ENCODE results near the gene NEK2. TPM values are rescaled to one million over a fixed set of nuclear protein-coding genes. Genes with fewer than 3 reads are reported as not detected.
"Not testable (repeated sequence)": the region's sequence is repeated elsewhere in the genome, so short reads cannot be mapped to it uniquely, and the experiment has no call there.

Gene NEK2
- total RNA-seq, 3 donors from 2014 or later = 1.2 to 2.0 (median 2.0) TPM

- ATAC-seq = no peak
- Mint-ChIP-seq H3K36me3 (ENCODE audit: insufficient read depth) (no peaks in the 10 kb centered on the region), H3K9me3 (no peaks in the 10 kb centered on the region), H3K4me3 (no peak overlapping the region), H3K27me3 (ENCODE audit: low read depth) (no peaks in the 10 kb centered on the region), H3K4me1 (ENCODE audit: low read depth) (peaks cover 29% of the 10 kb centered on the region)
- DNase-seq = no peak
Measured at GRCh38 chr1:211683396-211684297, 8.2 kb upstream of the NEK2 start.

- not testable (repeated sequence) for H3K27me3 Mint-ChIP-seq (ENCODE audit: low read depth); ATAC-seq; H3K4me3 Mint-ChIP-seq; H3K9me3 Mint-ChIP-seq; DNase-seq; H3K36me3 Mint-ChIP-seq (ENCODE audit: insufficient read depth)
- H3K4me1 Mint-ChIP-seq (ENCODE audit: low read depth) = peaks cover 15% of the 10 kb centered on the region
Measured at GRCh38 chr1:211682186-211682585, 6.8 kb upstream of the NEK2 start.

GRCh38 chr1:211680752-211681327 is 5.4 kb upstream of the NEK2 start:
- H3K4me3 Mint-ChIP-seq = peak overlapping the region; percentile 2
- ATAC-seq (peak; percentile 90 to 93), DNase-seq (peak; percentile 65)
- H3K27me3 Mint-ChIP-seq (ENCODE audit: low read depth) = no peaks in the 10 kb centered on the region
- H3K36me3 Mint-ChIP-seq (ENCODE audit: insufficient read depth) = no peaks in the 10 kb centered on the region
- no peaks in the 10 kb centered on the region for H3K9me3 Mint-ChIP-seq
- H3K4me1 Mint-ChIP-seq (ENCODE audit: low read depth) = peaks cover 15% of the 10 kb centered on the region

- H3K36me3 Mint-ChIP-seq (ENCODE audit: insufficient read depth) = no peaks in the 10 kb centered on the region
- H3K4me3 Mint-ChIP-seq = no peak overlapping the region
- H3K4me1 Mint-ChIP-seq (ENCODE audit: low read depth) = peaks cover 24% of the 10 kb centered on the region
- DNase-seq (no peak), ATAC-seq (no peak)
- H3K9me3 Mint-ChIP-seq = no peaks in the 10 kb centered on the region
- H3K27me3 Mint-ChIP-seq (ENCODE audit: low read depth) = no peaks in the 10 kb centered on the region
Measured at GRCh38 chr1:211677659-211678058, 2.2 kb upstream of the NEK2 start.

- DNase-seq (no peak), ATAC-seq (no peak)
- Mint-ChIP-seq H3K4me3 (peak overlapping the region; percentile 55), H3K27me3 (ENCODE audit: low read depth) (no peaks in the 10 kb centered on the region), H3K36me3 (ENCODE audit: insufficient read depth) (no peaks in the 10 kb centered on the region), H3K9me3 (no peaks in the 10 kb centered on the region), H3K4me1 (ENCODE audit: low read depth) (peaks cover 22% of the 10 kb centered on the region)
Measured at GRCh38 chr1:211676761-211677160, 1.3 kb upstream of the NEK2 start.

- Mint-ChIP-seq H3K9me3 (no peaks in the 10 kb centered on the region), H3K4me3 (peak overlapping the region; percentile 90), H3K27me3 (ENCODE audit: low read depth) (no peaks in the 10 kb centered on the region), H3K4me1 (ENCODE audit: low read depth) (peaks cover 18% of the 10 kb centered on the region), H3K36me3 (ENCODE audit: insufficient read depth) (no peaks in the 10 kb centered on the region)
- DNase-seq = no peak
- ATAC-seq = no peak
Measured at GRCh38 chr1:211676106-211676583, 724 bp upstream of the NEK2 start.

- Mint-ChIP-seq H3K9me3 (no peaks in the 10 kb centered on the region), H3K36me3 (ENCODE audit: insufficient read depth) (no peaks in the 10 kb centered on the region), H3K27me3 (ENCODE audit: low read depth) (no peaks in the 10 kb centered on the region), H3K4me3 (no peak overlapping the region), H3K4me1 (ENCODE audit: low read depth) (no peaks in the 10 kb centered on the region)
- no peak for ATAC-seq
- DNase-seq = no peak
Measured at GRCh38 chr1:211667065-211667617, 8.3 kb downstream of the NEK2 start.

- no peak for DNase-seq
- Mint-ChIP-seq H3K9me3 (no peaks in the 10 kb centered on the region), H3K36me3 (ENCODE audit: insufficient read depth) (no peaks in the 10 kb centered on the region), H3K27me3 (ENCODE audit: low read depth) (peaks cover 2% of the 10 kb centered on the region), H3K4me1 (ENCODE audit: low read depth) (no peaks in the 10 kb centered on the region), H3K4me3 (no peak overlapping the region)
- ATAC-seq = no peak
Measured at GRCh38 chr1:211660718-211661222, 14.7 kb downstream of the NEK2 start.

GRCh38 chr1:211656728-211657127 is 18.7 kb downstream of the NEK2 start:
- ATAC-seq (no peak), DNase-seq (no peak)
- Mint-ChIP-seq H3K9me3 (no peaks in the 10 kb centered on the region), H3K36me3 (ENCODE audit: insufficient read depth) (no peaks in the 10 kb centered on the region), H3K27me3 (ENCODE audit: low read depth) (peaks cover 2% of the 10 kb centered on the region), H3K4me3 (no peak overlapping the region), H3K4me1 (ENCODE audit: low read depth) (no peaks in the 10 kb centered on the region)

- DNase-seq (peak; percentile 80), ATAC-seq (peak; percentile 91 to 98)
- Mint-ChIP-seq H3K27me3 (ENCODE audit: low read depth) (peaks cover 2% of the 10 kb centered on the region), H3K9me3 (no peaks in the 10 kb centered on the region), H3K4me3 (no peak overlapping the region), H3K36me3 (ENCODE audit: insufficient read depth) (no peaks in the 10 kb centered on the region), H3K4me1 (ENCODE audit: low read depth) (no peaks in the 10 kb centered on the region)
Measured at GRCh38 chr1:211654838-211655787, 20.3 kb downstream of the NEK2 start.

GRCh38 chr1:211653959-211654496 is 21.4 kb downstream of the NEK2 start:
- peaks cover 2% of the 10 kb centered on the region for H3K27me3 Mint-ChIP-seq (ENCODE audit: low read depth)
- H3K4me1 Mint-ChIP-seq (ENCODE audit: low read depth) = no peaks in the 10 kb centered on the region
- H3K9me3 Mint-ChIP-seq = no peaks in the 10 kb centered on the region
- no peak for DNase-seq
- no peak overlapping the region for H3K4me3 Mint-ChIP-seq
- H3K36me3 Mint-ChIP-seq (ENCODE audit: insufficient read depth) = no peaks in the 10 kb centered on the region
- ATAC-seq = no peak

- no peaks in the 10 kb centered on the region for H3K9me3 Mint-ChIP-seq
Measured at GRCh38 chr1:211653293-211653692, 22.1 kb downstream of the NEK2 start.

GRCh38 chr1:211652371-211652770 is 23.1 kb downstream of the NEK2 start:
- H3K27me3 Mint-ChIP-seq (ENCODE audit: low read depth) = peaks cover 2% of the 10 kb centered on the region
- H3K4me3 Mint-ChIP-seq = no peak overlapping the region
- H3K4me1 Mint-ChIP-seq (ENCODE audit: low read depth) = no peaks in the 10 kb centered on the region
- DNase-seq (no peak), ATAC-seq (no peak)
- no peaks in the 10 kb centered on the region for H3K36me3 Mint-ChIP-seq (ENCODE audit: insufficient read depth)
- no peaks in the 10 kb centered on the region for H3K9me3 Mint-ChIP-seq

More at GRCh38 chr1:211653293-211653692, 22.1 kb downstream of the NEK2 start:
- no peak for ATAC-seq
- Mint-ChIP-seq H3K36me3 (ENCODE audit: insufficient read depth) (no peaks in the 10 kb centered on the region), H3K4me3 (no peak overlapping the region), H3K4me1 (ENCODE audit: low read depth) (no peaks in the 10 kb centered on the region), H3K27me3 (ENCODE audit: low read depth) (peaks cover 2% of the 10 kb centered on the region)
- DNase-seq = no peak

Measured in activated T-cell treated with anti-CD3 and anti-CD28 coated beads, Interleukin-2, amount 50 U/mL, for 4 hours (primary cell).